DND-41 (cell line): Measurements from ENCODE around the gene NAA50.

Experiments
- ATAC-seq: fragments of 200-7000 bp; cut with Tn5 transposase; 3 replicates; pipeline ENCODE4 v1.9.1; 2021; ENCODE audit warnings: low read depth; ENCODE audit not compliant: insufficient read depth
- DNase-seq: peaks from one replicate; pipeline ENCODE4 v3.0.0-alpha.2; 2020
- H2AFZ ChIP-seq: 2 replicates; pipeline ENCODE4 v1.6.0; 2012; ENCODE audit warnings: low read depth, low read length
- H3K27ac ChIP-seq: 2 replicates; pipeline ENCODE4 v1.5.1; 2012; ENCODE audit warnings: low read length, inconsistent platforms
- H3K27me3 ChIP-seq: fragments of 200-600 bp; sonication (generic); 2 replicates; pipeline ENCODE4 v1.6.0; 2012; ENCODE audit warnings: low read length, mild to moderate bottlenecking, inconsistent platforms; ENCODE audit not compliant: insufficient read depth, poor library complexity
- H3K36me3 ChIP-seq: 2 replicates; pipeline ENCODE4 v1.5.1; 2012; ENCODE audit warnings: low read length, inconsistent platforms; ENCODE audit not compliant: insufficient read depth
- H3K4me1 ChIP-seq: 2 replicates; pipeline ENCODE4 v1.5.1; 2012; ENCODE audit warnings: mild to moderate bottlenecking, low read length; ENCODE audit not compliant: insufficient read depth
- H3K4me2 ChIP-seq: 2 replicates; pipeline ENCODE4 v1.6.0; 2012; ENCODE audit warnings: mild to moderate bottlenecking, moderate library complexity, low read length, inconsistent platforms; ENCODE audit not compliant: insufficient read depth
- H3K4me3 ChIP-seq, 2 experiments: fragments of 200-600 bp in 1 of 2; shearing (Covaris generic) in 1 of 2; 2 replicates each; pipeline ENCODE4 v1.5.1; 2012 to 2016; ENCODE audit warnings: inconsistent platforms in 2 of 2, low read length in 2 of 2, mild to moderate bottlenecking in 2 of 2, low read depth in 1 of 2, moderate library complexity in 1 of 2
- H3K79me2 ChIP-seq: 2 replicates; pipeline ENCODE4 v1.6.0; 2012; ENCODE audit warnings: low read length, inconsistent platforms; ENCODE audit not compliant: insufficient read depth
- H3K9ac ChIP-seq: 2 replicates; pipeline ENCODE4 v1.6.0; 2012; ENCODE audit warnings: low read depth, mild to moderate bottlenecking, inconsistent platforms, low read length, moderate library complexity
- H3K9me3 ChIP-seq: 2 replicates; pipeline ENCODE4 v1.5.1; 2012; ENCODE audit warnings: low read length, moderate library complexity, mild to moderate bottlenecking, inconsistent platforms; ENCODE audit not compliant: insufficient read depth, severe bottlenecking
- H4K20me1 ChIP-seq: 2 replicates; pipeline ENCODE4 v1.6.0; 2012; ENCODE audit warnings: low read length; ENCODE audit not compliant: insufficient read depth
- CTCF ChIP-seq: IDR thresholded peaks from 2 replicates; pipeline ENCODE4 v1.5.1; 2012; ENCODE audit warnings: borderline replicate concordance, low read length, moderate library complexity, mild to moderate bottlenecking; ENCODE audit not compliant: poor library complexity, severe bottlenecking; ENCODE audit errors: extremely low read depth
- EZH2 ChIP-seq: IDR thresholded peaks from 3 replicates; pipeline ENCODE4 v1.6.1; 2012; ENCODE audit warnings: borderline replicate concordance, low read depth, mild to moderate bottlenecking, moderate library complexity, low read length, inconsistent platforms; ENCODE audit not compliant: severe bottlenecking

The NAA50 gene

DNA sequence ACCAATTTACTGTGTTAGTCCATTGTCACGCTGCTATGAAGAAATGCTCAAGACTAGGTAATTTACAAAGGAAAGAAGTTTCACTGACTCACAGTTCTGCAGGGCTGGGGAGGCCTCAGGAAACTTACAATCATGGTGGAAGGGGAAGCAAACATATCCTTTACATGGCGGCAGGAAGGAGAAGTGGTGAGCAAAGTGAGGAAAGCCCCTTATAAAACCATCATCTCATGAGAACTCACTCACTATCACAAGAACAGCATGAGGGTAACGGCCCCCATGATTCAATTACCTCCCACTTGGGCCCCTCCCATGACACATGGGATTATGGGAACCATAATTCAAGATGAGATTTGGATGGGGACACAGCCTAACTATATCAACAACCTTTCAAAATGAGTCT is 69.8 kb downstream of the NAA50 start:
- Histone ChIP-seq H3K27ac (no peak overlapping the region), H3K9me3 (no peaks in the 10 kb centered on the region), H4K20me1 (no peaks in the 10 kb centered on the region), H3K4me2 (no peak overlapping the region), H3K79me2 (no peaks in the 10 kb centered on the region), H3K36me3 (peaks cover 17% of the 10 kb centered on the region; the same call in 1 of the 2 replicates), H3K27me3 (no peaks in the 10 kb centered on the region), H3K4me3 (no peak overlapping the region), H2AFZ (no peak overlapping the region), H3K9ac (no peak overlapping the region), H3K4me1 (no peaks in the 10 kb centered on the region)
- ATAC-seq (no peak), DNase-seq (no peak)
- TF ChIP-seq EZH2: no peak
- TF ChIP-seq CTCF: no peak

- Histone ChIP-seq H4K20me1 (no peaks in the 10 kb centered on the region), H2AFZ (no peak overlapping the region), H3K9ac (no peak overlapping the region), H3K79me2 (no peaks in the 10 kb centered on the region), H3K36me3 (peaks cover 17% of the 10 kb centered on the region; the same call in 1 of the 2 replicates), H3K4me2 (no peak overlapping the region), H3K27me3 (no peaks in the 10 kb centered on the region), H3K27ac (no peak overlapping the region), H3K9me3 (no peaks in the 10 kb centered on the region), H3K4me1 (no peaks in the 10 kb centered on the region), H3K4me3 (no peak overlapping the region)
- ATAC-seq (no peak), DNase-seq (no peak)
- no peak for TF ChIP-seq EZH2
- no peak for TF ChIP-seq CTCF
Measured at GRCh38 chr3:113673593-113673992, 72.5 kb downstream of the NAA50 start.

DNA sequence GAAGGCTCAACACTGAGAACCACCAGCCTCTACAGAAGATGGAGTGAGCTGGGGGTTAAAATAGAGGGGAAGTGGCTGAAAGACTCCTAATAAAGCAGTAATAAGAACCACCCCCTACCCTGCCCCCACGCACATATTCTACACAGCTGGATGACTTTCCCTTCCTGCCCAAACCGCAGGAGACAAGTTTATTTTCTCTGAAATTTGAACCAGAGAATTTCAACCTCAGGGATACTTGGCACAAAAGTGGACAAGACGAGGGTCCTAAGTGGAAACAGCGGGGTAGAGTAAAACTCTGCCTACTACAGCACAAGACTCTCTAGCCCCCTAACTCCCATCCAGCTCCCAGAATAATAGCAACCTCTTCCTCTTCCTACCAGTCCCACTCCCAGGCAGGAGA is 78.0 kb downstream of the NAA50 start:
- peak; percentile 62; the same call in 2 of the 3 replicates for ATAC-seq

More for the DNA sequence above, 78.0 kb downstream of the NAA50 start:
- peaks cover 16% of the 10 kb centered on the region for H3K4me1 ChIP-seq
- H3K79me2 ChIP-seq: no peaks in the 10 kb centered on the region
- TF ChIP-seq EZH2 (no peak), CTCF (no peak)
- no peak overlapping the region for H3K4me2 ChIP-seq
- no peak overlapping the region for H3K9ac ChIP-seq
- 0 out of 2 replicates have a peak overlapping the region, but pooled peaks have one; percentile 40 for H3K27ac ChIP-seq
- H4K20me1 ChIP-seq: no peaks in the 10 kb centered on the region
- H3K4me3 ChIP-seq: no peak overlapping the region
- no peaks in the 10 kb centered on the region for H3K27me3 ChIP-seq
- peaks cover 8% of the 10 kb centered on the region; the same call in 1 of the 2 replicates for H3K36me3 ChIP-seq
- DNase-seq: peak; percentile 20
- H2AFZ ChIP-seq: no peak overlapping the region
- H3K9me3 ChIP-seq: no peaks in the 10 kb centered on the region
